ENCODE results near the gene CAMKMT.

The CAMKMT gene

GRCh38 chr2:44705876-44706480 is 344.2 kb downstream of the CAMKMT start:
- H3K4me3 ChIP-seq (ENCODE audit: control insufficient read depth, low read depth, low read length): no peak overlapping the region
- TF ChIP-seq, protein P1, sequence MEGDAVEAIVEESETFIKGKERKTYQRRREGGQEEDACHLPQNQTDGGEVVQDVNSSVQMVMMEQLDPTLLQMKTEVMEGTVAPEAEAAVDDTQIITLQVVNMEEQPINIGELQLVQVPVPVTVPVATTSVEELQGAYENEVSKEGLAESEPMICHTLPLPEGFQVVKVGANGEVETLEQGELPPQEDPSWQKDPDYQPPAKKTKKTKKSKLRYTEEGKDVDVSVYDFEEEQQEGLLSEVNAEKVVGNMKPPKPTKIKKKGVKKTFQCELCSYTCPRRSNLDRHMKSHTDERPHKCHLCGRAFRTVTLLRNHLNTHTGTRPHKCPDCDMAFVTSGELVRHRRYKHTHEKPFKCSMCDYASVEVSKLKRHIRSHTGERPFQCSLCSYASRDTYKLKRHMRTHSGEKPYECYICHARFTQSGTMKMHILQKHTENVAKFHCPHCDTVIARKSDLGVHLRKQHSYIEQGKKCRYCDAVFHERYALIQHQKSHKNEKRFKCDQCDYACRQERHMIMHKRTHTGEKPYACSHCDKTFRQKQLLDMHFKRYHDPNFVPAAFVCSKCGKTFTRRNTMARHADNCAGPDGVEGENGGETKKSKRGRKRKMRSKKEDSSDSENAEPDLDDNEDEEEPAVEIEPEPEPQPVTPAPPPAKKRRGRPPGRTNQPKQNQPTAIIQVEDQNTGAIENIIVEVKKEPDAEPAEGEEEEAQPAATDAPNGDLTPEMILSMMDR (IDR thresholded peaks at IDR 0.05; ENCODE audit: control insufficient read depth, insufficient read depth, low read depth, low read length, missing control alignments): no peak
- DNase-seq (ENCODE audit: low read depth): no peak

GRCh38 chr2:44706681-44707553 is 345.2 kb downstream of the CAMKMT start:
- no peak overlapping the region for H3K4me3 ChIP-seq (ENCODE audit: control insufficient read depth, low read depth, low read length)
- DNase-seq (ENCODE audit: low read depth): no peak
- TF ChIP-seq, protein P1 (IDR thresholded peaks at IDR 0.05; ENCODE audit: control insufficient read depth, insufficient read depth, low read depth, low read length, missing control alignments): no peak

GRCh38 chr2:44707945-44708660 is 346.4 kb downstream of the CAMKMT start:
- H3K4me3 ChIP-seq (ENCODE audit: control insufficient read depth, low read depth, low read length): no peak overlapping the region
- no peak for DNase-seq (ENCODE audit: low read depth)
- TF ChIP-seq, protein P1 (IDR thresholded peaks at IDR 0.05; ENCODE audit: control insufficient read depth, insufficient read depth, low read depth, low read length, missing control alignments): no peak

DNA sequence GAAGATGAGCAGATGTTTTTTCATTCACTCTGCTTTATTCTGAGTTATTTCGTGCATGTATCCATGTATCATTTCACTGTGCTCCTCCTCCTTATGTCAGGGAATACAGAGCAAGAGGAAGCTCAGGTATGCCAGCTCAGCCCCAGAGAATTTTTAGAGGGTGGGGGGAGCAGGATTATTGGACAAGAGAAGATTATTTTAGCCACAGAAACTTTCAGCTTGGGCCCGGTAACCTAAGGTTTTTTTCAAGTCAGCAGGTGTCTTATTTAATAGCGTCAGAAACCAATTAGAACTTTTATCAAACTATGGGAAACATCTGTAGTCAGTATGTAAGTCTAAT is 346.9 kb downstream of the CAMKMT start:
- DNase-seq (ENCODE audit: low read depth): no peak
- H3K4me3 ChIP-seq (ENCODE audit: control insufficient read depth, low read depth, low read length): no peak overlapping the region
- TF ChIP-seq, protein P1 (IDR thresholded peaks at IDR 0.05; ENCODE audit: control insufficient read depth, insufficient read depth, low read depth, low read length, missing control alignments): no peak

- DNase-seq (ENCODE audit: low read depth): no peak
- no peak overlapping the region for H3K4me3 ChIP-seq (ENCODE audit: control insufficient read depth, low read depth, low read length)
- TF ChIP-seq, protein P1 (IDR thresholded peaks at IDR 0.05; ENCODE audit: control insufficient read depth, insufficient read depth, low read depth, low read length, missing control alignments): no peak
These were observed 351.4 kb downstream of the CAMKMT start for GRCh38 chr2:44713170-44713569.

- H3K4me3 ChIP-seq (ENCODE audit: control insufficient read depth, low read depth, low read length): no peak overlapping the region
These were observed 353.9 kb downstream of the CAMKMT start for GRCh38 chr2:44715671-44716081.

More at GRCh38 chr2:44715671-44716081, 353.9 kb downstream of the CAMKMT start:
- peak; percentile 47 for DNase-seq (ENCODE audit: low read depth)
- TF ChIP-seq, protein P1 (IDR thresholded peaks at IDR 0.05; ENCODE audit: control insufficient read depth, insufficient read depth, low read depth, low read length, missing control alignments): peak; percentile 79
